Activated CD4-positive, alpha-beta memory T cell treated with anti-CD3 and anti-CD28 coated beads for 36 hours (primary cell): ENCODE data around the gene PCDHGA8. TPM values are rescaled to one million over a fixed set of nuclear protein-coding genes. Genes with fewer than 3 reads are reported as not detected.
A peak's percentile ranks its signal among the peaks of the same experiment; 100 is the strongest.

Experiments
- CTCF ChIA-PET: fragments of 350-600 bp; sonication (Branson Sonifier 250); formaldehyde crosslinking; loops from one replicate; lab custom pipeline; 2021; ENCODE audit warnings: antibody characterized with exemption, inconsistent platforms; lab: Charles Lee
- POLR2A ChIA-PET: fragments of 350-600 bp; sonication (Branson Sonifier 250); formaldehyde crosslinking; loops from one replicate; lab custom pipeline; 2021; ENCODE audit warnings: antibody characterized with exemption; lab: Charles Lee
- DNase-seq: peaks from one replicate; pipeline ENCODE4 v3.0.0-alpha.2; 2020
- H3K27ac Mint-ChIP-seq: one replicate; pipeline ENCODE4 v1.8.0; 2021; ENCODE audit warnings: mixed read lengths
- H3K27me3 Mint-ChIP-seq: one replicate; pipeline ENCODE4 v1.8.0; 2021; ENCODE audit warnings: mixed read lengths
- H3K36me3 Mint-ChIP-seq: one replicate; pipeline ENCODE4 v1.8.0; 2021; ENCODE audit warnings: mixed read lengths
- H3K4me1 Mint-ChIP-seq: one replicate; pipeline ENCODE4 v1.8.0; 2021; ENCODE audit warnings: low read depth, mixed read lengths
- H3K4me3 Mint-ChIP-seq: one replicate; pipeline ENCODE4 v1.8.0; 2021; ENCODE audit warnings: mild to moderate bottlenecking, mixed read lengths
- H3K9me3 Mint-ChIP-seq: one replicate; pipeline ENCODE4 v1.8.0; 2021; ENCODE audit warnings: mixed read lengths
- intact Hi-C: fragments of 100-400 bp; cut with micrococcal nuclease; formaldehyde crosslinking; loops from one replicate; pipeline ENCODE4 v1.15.1; 2023
- total RNA-seq, 2 experiments: library from RNA; stranded (reverse); gene quantifications; one replicate each; pipeline ENCODE4 v1.2.3, GENCODE V29; 2021

Gene PCDHGA8
- total RNA-seq, 2 experiments from 2014 or later, result not detected

GRCh38 chr5:141356950-141357349, 35.5 kb upstream of the PCDHGA8 start:
- Mint-ChIP-seq H3K36me3 (peaks cover 20% of the 10 kb centered on the region), H3K27ac (no peak overlapping the region), H3K27me3 (peaks cover 56% of the 10 kb centered on the region), H3K9me3 (peaks cover 30% of the 10 kb centered on the region), H3K4me3 (no peak overlapping the region), H3K4me1 (peaks cover 2% of the 10 kb centered on the region)
- ChIA-PET CTCF (interaction anchor here (0.8 kb wide), 1 partner anchor 10 kb away, joined by 3 read pairs; no protein-coding TSS in a partner anchor), POLR2A (no interaction called here)
- no peak for DNase-seq
- intact Hi-C loops, result no loop called here

- POLR2A ChIA-PET, result no interaction called here
- Mint-ChIP-seq H3K27me3 (peaks cover 65% of the 10 kb centered on the region), H3K9me3 (peaks cover 43% of the 10 kb centered on the region), H3K27ac (no peak within 1 kb of the TSS), H3K36me3 (peaks cover 28% of the 10 kb centered on the region), H3K4me3 (peak within 1 kb of the TSS; percentile 70), H3K4me1 (peaks cover 2% of the 10 kb centered on the region)
- intact Hi-C loops, result loop anchor here (10.0 kb wide), 1 partner anchor 55 kb away; the partner anchor contains the start of genes PCDHGA10 and PCDHGB7
- CTCF ChIA-PET, result interaction anchor here (1.0 to 1.6 kb wide), 4 partner anchors 10 to 153 kb away, joined by 3 to 6 read pairs (median 4); partner anchors contain the start of genes PCDHGA11 and PCDHGB1
- no peak for DNase-seq
Observed at GRCh38 chr5:141359790-141360426, 32.5 kb upstream of the PCDHGA8 start, which contains the start of gene PCDHGB2. TSS of gene PCDHGB2 (plus strand) at chr5:141359994. CDS start at chr5:141360136, 142 bp downstream.

DNA sequence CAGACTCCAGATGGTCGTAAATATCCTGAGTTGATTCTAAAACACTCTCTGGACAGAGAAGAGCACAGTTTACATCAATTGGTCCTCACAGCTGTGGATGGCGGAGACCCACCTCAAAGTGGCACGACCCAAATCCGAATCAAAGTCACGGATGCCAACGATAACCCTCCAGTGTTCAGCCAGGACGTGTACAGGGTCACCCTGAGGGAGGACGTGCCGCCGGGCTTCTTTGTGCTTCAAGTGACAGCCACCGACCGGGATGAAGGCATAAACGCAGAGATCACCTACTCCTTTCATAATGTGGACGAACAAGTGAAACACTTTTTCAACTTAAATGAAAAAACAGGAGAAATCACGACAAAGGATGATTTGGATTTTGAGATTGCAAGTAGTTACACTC, 31.7 kb upstream of the PCDHGA8 start:
- intact Hi-C loops, result loop anchor here (10.0 kb wide), 1 partner anchor 54 kb away; the partner anchor contains the start of genes PCDHGA10 and PCDHGB7
- ChIA-PET CTCF (interaction anchor here (1.2 kb wide), 1 partner anchor 152 kb away, joined by 4 read pairs; no protein-coding TSS in a partner anchor), POLR2A (no interaction called here)
- Mint-ChIP-seq H3K4me1 (peaks cover 2% of the 10 kb centered on the region), H3K36me3 (peaks cover 34% of the 10 kb centered on the region), H3K27me3 (peaks cover 71% of the 10 kb centered on the region), H3K9me3 (peaks cover 51% of the 10 kb centered on the region), H3K27ac (no peak overlapping the region), H3K4me3 (no peak overlapping the region)
- DNase-seq, result no peak

- peaks cover 2% of the 10 kb centered on the region for H3K4me1 Mint-ChIP-seq
- ChIA-PET POLR2A (no interaction called here), CTCF (no interaction called here)
- H3K27ac Mint-ChIP-seq, result no peak overlapping the region
- H3K4me3 Mint-ChIP-seq, result no peak overlapping the region
- peaks cover 48% of the 10 kb centered on the region for H3K9me3 Mint-ChIP-seq
- DNase-seq, result no peak
- intact Hi-C loops, result loop anchor here (10.0 kb wide), 1 partner anchor 52 kb away; the partner anchor contains the start of genes PCDHGA10 and PCDHGB7
- peaks cover 39% of the 10 kb centered on the region for H3K36me3 Mint-ChIP-seq
- peaks cover 70% of the 10 kb centered on the region for H3K27me3 Mint-ChIP-seq
Observed at GRCh38 chr5:141362719-141363118, 29.7 kb upstream of the PCDHGA8 start.

- ChIA-PET CTCF (no interaction called here), POLR2A (interaction anchor here (1.4 kb wide), 1 partner anchor 43 kb away, joined by 3 read pairs; the partner anchor contains the start of gene TAF7)
- no peak for DNase-seq
- Mint-ChIP-seq H3K27me3 (peaks cover 71% of the 10 kb centered on the region), H3K9me3 (peaks cover 48% of the 10 kb centered on the region), H3K4me1 (peaks cover 2% of the 10 kb centered on the region), H3K36me3 (peaks cover 38% of the 10 kb centered on the region), H3K27ac (no peak within 1 kb of the TSS), H3K4me3 (no peak within 1 kb of the TSS)
- intact Hi-C loops, result loop anchor here (10.0 kb wide), 1 partner anchor 51 kb away; the partner anchor contains the start of genes PCDHGA10 and PCDHGB7
Observed at GRCh38 chr5:141363952-141364660, 28.3 kb upstream of the PCDHGA8 start, which contains the start of gene PCDHGA5. TSS of gene PCDHGA5 (plus strand) at chr5:141364162. CDS start at chr5:141364331, 169 bp downstream.

GRCh38 chr5:141366016-141366896, 26.2 kb upstream of the PCDHGA8 start:
- H3K36me3 Mint-ChIP-seq, result peaks cover 32% of the 10 kb centered on the region
- CTCF ChIA-PET, result interaction anchor here (1.1 kb wide), 1 partner anchor 198 kb away, joined by 3 read pairs; no protein-coding TSS in a partner anchor
- intact Hi-C loops, result loop anchor here (10.0 kb wide), 1 partner anchor 49 kb away; the partner anchor contains the start of genes PCDHGA10 and PCDHGB7
- H3K27ac Mint-ChIP-seq, result no peak overlapping the region
- no peak overlapping the region for H3K4me3 Mint-ChIP-seq
- H3K4me1 Mint-ChIP-seq, result peaks cover 5% of the 10 kb centered on the region
- no peak for DNase-seq
- H3K9me3 Mint-ChIP-seq, result peaks cover 38% of the 10 kb centered on the region
- H3K27me3 Mint-ChIP-seq, result peaks cover 67% of the 10 kb centered on the region
- POLR2A ChIA-PET, result no interaction called here

GRCh38 chr5:141369994-141370848, 22.2 kb upstream of the PCDHGA8 start, which contains the start of gene PCDHGB3:
TSS of gene PCDHGB3 (plus strand) at chr5:141370242. CDS start at chr5:141370395, 153 bp downstream.
- intact Hi-C loops, result loop anchor here (10.0 kb wide), 1 partner anchor 45 kb away; the partner anchor contains the start of genes PCDHGA10 and PCDHGB7
- H3K4me3 Mint-ChIP-seq, result peak within 1 kb of the TSS; percentile 68
- H3K36me3 Mint-ChIP-seq, result peaks cover 28% of the 10 kb centered on the region
- peaks cover 48% of the 10 kb centered on the region for H3K27me3 Mint-ChIP-seq
- DNase-seq, result peak; percentile 55
- CTCF ChIA-PET, result interaction anchor here (0.7 to 2.8 kb wide), 20 partner anchors 10 to 197 kb away, joined by 3 to 25 read pairs (median 4); partner anchors contain the start of genes PCDHB9, PCDHGA10, PCDHGA12 and PCDHGB2
- H3K4me1 Mint-ChIP-seq, result peaks cover 5% of the 10 kb centered on the region
- H3K27ac Mint-ChIP-seq, result no peak within 1 kb of the TSS
- peaks cover 30% of the 10 kb centered on the region for H3K9me3 Mint-ChIP-seq
- POLR2A ChIA-PET, result interaction anchor here (0.7 kb wide), 1 partner anchor 194 kb away, joined by 3 read pairs; no protein-coding TSS in a partner anchor

DNA sequence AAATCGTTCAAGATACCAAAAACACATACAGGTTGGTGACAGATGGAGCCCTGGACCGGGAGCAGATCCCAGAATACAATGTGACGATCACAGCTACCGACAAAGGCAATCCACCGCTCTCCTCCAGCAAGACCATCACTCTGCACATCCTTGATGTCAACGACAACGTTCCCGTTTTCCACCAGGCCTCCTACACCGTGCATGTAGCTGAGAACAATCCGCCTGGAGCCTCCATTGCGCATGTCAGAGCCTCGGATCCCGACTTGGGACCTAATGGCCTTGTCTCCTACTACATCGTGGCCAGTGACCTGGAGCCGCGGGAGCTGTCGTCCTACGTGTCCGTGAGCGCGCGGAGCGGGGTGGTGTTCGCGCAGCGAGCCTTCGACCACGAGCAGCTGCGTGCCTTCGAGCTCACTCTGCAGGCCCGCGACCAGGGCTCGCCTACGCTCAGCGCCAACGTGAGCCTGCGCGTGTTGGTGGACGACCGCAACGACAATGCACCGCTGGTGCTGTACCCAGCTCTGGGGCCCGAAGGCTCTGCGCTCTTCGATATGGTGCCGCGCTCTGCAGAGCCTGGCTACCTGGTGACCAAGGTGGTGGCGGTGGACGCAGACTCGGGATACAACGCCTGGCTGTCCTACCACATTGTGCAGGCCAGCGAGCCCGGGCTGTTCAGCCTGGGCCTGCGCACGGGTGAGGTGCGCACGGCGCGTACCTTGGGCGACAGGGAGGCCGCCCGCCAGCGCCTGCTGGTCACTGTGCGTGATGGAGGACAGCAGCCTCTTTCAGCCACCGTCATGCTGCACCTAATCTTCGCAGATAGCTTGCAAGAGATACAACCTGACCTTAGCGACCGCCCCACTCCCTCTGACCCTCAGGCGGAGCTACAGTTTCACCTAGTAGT, 20.6 kb upstream of the PCDHGA8 start:
- peaks cover 29% of the 10 kb centered on the region for H3K9me3 Mint-ChIP-seq
- peaks cover 5% of the 10 kb centered on the region for H3K4me1 Mint-ChIP-seq

GRCh38 chr5:141373673-141374317, 18.6 kb upstream of the PCDHGA8 start, which contains the start of gene PCDHGA6:
TSS of gene PCDHGA6 (plus strand) at chr5:141373891. CDS start at chr5:141374084, 193 bp downstream.
- Mint-ChIP-seq H3K36me3 (peaks cover 26% of the 10 kb centered on the region), H3K9me3 (peaks cover 33% of the 10 kb centered on the region), H3K4me1 (peaks cover 5% of the 10 kb centered on the region), H3K4me3 (peak within 1 kb of the TSS; percentile 27), H3K27ac (no peak within 1 kb of the TSS), H3K27me3 (peaks cover 39% of the 10 kb centered on the region)
- intact Hi-C loops, result no loop called here
- ChIA-PET CTCF (interaction anchor here (0.7 to 1.5 kb wide), 5 partner anchors 15 to 191 kb away, joined by 3 to 5 read pairs (median 3); partner anchors contain the start of gene PCDHGB6), POLR2A (no interaction called here)
- no peak for DNase-seq

More for the DNA sequence above, 20.6 kb upstream of the PCDHGA8 start:
- Mint-ChIP-seq H3K4me3 (no peak overlapping the region), H3K27me3 (peaks cover 44% of the 10 kb centered on the region), H3K27ac (no peak overlapping the region), H3K36me3 (peaks cover 26% of the 10 kb centered on the region)
- ChIA-PET POLR2A (no interaction called here), CTCF (interaction anchor here (0.6 to 2.8 kb wide), 6 partner anchors 15 to 192 kb away, joined by 4 to 25 read pairs (median 5); partner anchors contain the start of gene PCDHGA10)
- no peak for DNase-seq
- intact Hi-C loops, result no loop called here
